Lung (tissue), 12 donors: ENCODE results near the gene SLC12A7. TPM values are rescaled to one million over a fixed set of nuclear protein-coding genes. Genes with fewer than 3 reads are reported as not detected.

Experiments
- ATAC-seq: fragments of 200-7000 bp; cut with Tn5 transposase; one replicate; pipeline ENCODE4 v1.9.1; 2020; ENCODE audit warnings: moderate number of reproducible peaks; ENCODE audit not compliant: insufficient read depth, low FRiP score
- DNase-seq, 3 donors: peaks; one replicate each; pipeline ENCODE4 v3.0.0-alpha.2; 2013 to 2017
- H3K27ac ChIP-seq, 2 donors: one replicate each; pipeline ENCODE4 v1.5.1; 2013; ENCODE audit warnings: mild to moderate bottlenecking in 2 of 2, moderate library complexity in 2 of 2, control low read depth in 1 of 2, inconsistent platforms in 1 of 2, low read depth in 1 of 2, low read length in 1 of 2
- H3K27me3 ChIP-seq, 3 donors: one replicate each; pipeline ENCODE4 v1.5.1; 2013; ENCODE audit warnings: low read length in 2 of 3; ENCODE audit not compliant: control insufficient read depth in 3 of 3, insufficient read depth in 3 of 3
- H3K36me3 ChIP-seq, 4 donors: one replicate each; pipeline ENCODE4 v1.5.1; 2013; ENCODE audit warnings: low read length in 4 of 4, mild to moderate bottlenecking in 1 of 4, moderate library complexity in 1 of 4; ENCODE audit not compliant: control insufficient read depth in 4 of 4, insufficient read depth in 4 of 4
- H3K4me1 ChIP-seq, 5 donors: one replicate each; pipeline ENCODE4 v1.5.1; 2013; ENCODE audit warnings: low read length in 5 of 5, mild to moderate bottlenecking in 2 of 5, moderate library complexity in 1 of 5; ENCODE audit not compliant: control insufficient read depth in 5 of 5, insufficient read depth in 5 of 5
- H3K4me3 ChIP-seq: one replicate; pipeline ENCODE4 v1.5.1; 2013; ENCODE audit warnings: mild to moderate bottlenecking, control low read depth, moderate library complexity
- H3K9ac ChIP-seq, 2 donors: one replicate each; pipeline ENCODE4 v1.5.1; 2013; ENCODE audit warnings: low read length in 2 of 2, control low read depth in 1 of 2; ENCODE audit not compliant: insufficient read depth in 1 of 2
- H3K9me3 ChIP-seq, 4 donors: one replicate each; pipeline ENCODE4 v1.5.1; 2013; ENCODE audit warnings: low read length in 3 of 4, mild to moderate bottlenecking in 1 of 4, moderate library complexity in 1 of 4; ENCODE audit not compliant: control insufficient read depth in 4 of 4, insufficient read depth in 3 of 4
- CTCF ChIP-seq: IDR thresholded peaks from 2 replicates; pipeline ENCODE4 v1.5.1; 2012; ENCODE audit warnings: mild to moderate bottlenecking; ENCODE audit errors: control extremely low read depth, extremely low read depth
- WGBS, 2 donors: extraction: QIAGEN DNeasy Blood & Tissue Kit; methylation state at CpG; one replicate each; pipeline ENCODE4 v1.1.7; 2013; 5-methylcytosine and 5-hydroxymethylcytosine counted together
- polyA plus RNA-seq, 2 donors: library from polyadenylated mRNA; stranded (reverse); fragments of 200-250 nt; gene quantifications; one replicate each; pipeline ENCODE4 v1.2.1, GENCODE V29; 2013
- total RNA-seq, 2 donors: library from RNA; depleted of rRNA in 1 of 2; stranded (reverse); fragments of >200 nt in 1 of 2; gene quantifications; one replicate each; pipeline ENCODE4 v1.2.1, GENCODE V29; 2014 to 2021
- donor health status: control.
- donor health status: control.
- donor health status: Bipolar disorder and iron deficiency.
- donor health status: healthy.
- donor health status: DM: yes; HTN: yes; CAD: no.

The SLC12A7 gene
- total and polyA plus RNA-seq, 4 donors: 14.8 to 50.4 (median 39.8) TPM

DNA sequence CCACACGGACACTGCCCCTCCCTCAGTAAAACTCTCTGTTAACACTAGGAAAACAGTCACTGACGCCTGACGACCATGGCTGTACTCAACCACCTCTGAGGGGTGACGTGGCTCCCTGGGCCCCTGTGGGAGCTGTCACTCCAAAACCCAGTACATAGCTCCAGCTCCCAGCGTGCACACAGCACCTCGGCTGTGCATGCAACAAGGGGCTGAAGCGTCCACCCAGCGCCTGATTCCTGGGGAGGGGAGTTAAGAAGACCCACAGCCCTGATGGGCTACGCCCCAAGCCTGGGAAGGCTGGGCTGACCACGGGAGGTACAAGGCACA is 36.3 kb downstream of the SLC12A7 start:
- Histone ChIP-seq H3K36me3 (peaks cover 0 to 69% (median 14%) of the 10 kb centered on the region in 4 donors), H3K27me3 (no peaks in the 10 kb centered on the region), H3K9ac (no peak overlapping the region), H3K4me1 (peaks cover 0 to 2% (median 0%) of the 10 kb centered on the region in 5 donors), H3K27ac (no peak overlapping the region), H3K4me3 (no peak overlapping the region), H3K9me3 (no peaks in the 10 kb centered on the region)
- DNase-seq: no peak
- no peak for TF ChIP-seq CTCF
- ATAC-seq: no peak
- WGBS, 2 donors: 91 to 93% methylated on average over 10 of the region's 10 CpGs

DNA sequence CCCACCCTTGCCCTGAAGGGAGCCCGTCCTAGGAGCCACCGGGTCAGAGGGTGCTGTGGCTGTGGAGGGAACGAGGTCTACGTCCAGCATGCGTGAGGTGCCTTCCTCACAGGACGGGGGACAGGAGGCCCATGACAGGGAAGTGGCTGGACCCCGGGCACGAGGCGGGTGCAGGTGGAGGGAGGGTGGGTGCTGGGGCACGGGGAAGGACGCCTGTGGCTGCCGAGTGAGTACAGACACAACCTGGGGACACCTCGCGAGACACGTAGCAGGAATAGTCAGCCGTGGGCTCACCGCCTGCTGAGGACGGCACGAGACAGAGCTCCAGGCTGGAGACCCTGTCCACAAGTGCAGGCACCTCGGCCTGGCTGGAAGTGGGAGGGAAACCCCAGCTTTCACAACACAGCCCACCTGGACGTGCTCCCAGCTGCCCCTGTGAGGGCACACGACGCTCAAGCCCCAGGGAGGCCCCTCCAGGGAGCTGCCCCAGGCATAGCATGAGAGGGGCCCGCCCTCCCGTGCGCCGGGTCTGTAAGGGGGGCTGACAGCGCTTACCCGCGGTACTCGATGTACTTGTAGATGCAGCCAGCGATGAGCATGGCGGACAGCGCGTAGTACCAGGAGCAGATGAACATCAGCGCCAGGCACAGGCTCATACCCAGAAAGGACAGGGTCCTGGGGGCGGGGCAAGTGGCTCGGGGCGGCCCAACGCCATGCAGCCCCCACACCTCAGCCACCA is 36.9 kb downstream of the SLC12A7 start:
- H3K9me3 ChIP-seq: no peaks in the 10 kb centered on the region
- no peak for TF ChIP-seq CTCF
- H3K4me1 ChIP-seq: no peaks in the 10 kb centered on the region
- no peak overlapping the region for H3K27ac ChIP-seq
- WGBS, 2 donors: 88 to 91% methylated on average over 40 of the region's 40 CpGs
- DNase-seq: no peak
- peaks cover 0 to 66% (median 14%) of the 10 kb centered on the region in 4 donors for H3K36me3 ChIP-seq
- no peak overlapping the region for H3K4me3 ChIP-seq
- no peak overlapping the region for H3K9ac ChIP-seq
- H3K27me3 ChIP-seq: no peaks in the 10 kb centered on the region
- ATAC-seq: no peak

GRCh38 chr5:1074226-1074625 is 37.6 kb downstream of the SLC12A7 start:
- DNase-seq: no peak
- H3K27ac ChIP-seq: no peak overlapping the region
- WGBS, 2 donors: 92 to 95% methylated on average over 17 to 18 of the region's 18 CpGs
- H3K9me3 ChIP-seq: peaks cover 0 to 2% (median 0%) of the 10 kb centered on the region in 4 donors
- TF ChIP-seq CTCF: no peak
- H3K27me3 ChIP-seq: no peaks in the 10 kb centered on the region
- peaks cover 0 to 64% (median 15%) of the 10 kb centered on the region in 4 donors for H3K36me3 ChIP-seq
- H3K9ac ChIP-seq: no peak overlapping the region
- H3K4me3 ChIP-seq: no peak overlapping the region
- no peaks in the 10 kb centered on the region for H3K4me1 ChIP-seq
- ATAC-seq: no peak
